ENCODE data around the gene AFAP1.

The AFAP1 gene

DNA sequence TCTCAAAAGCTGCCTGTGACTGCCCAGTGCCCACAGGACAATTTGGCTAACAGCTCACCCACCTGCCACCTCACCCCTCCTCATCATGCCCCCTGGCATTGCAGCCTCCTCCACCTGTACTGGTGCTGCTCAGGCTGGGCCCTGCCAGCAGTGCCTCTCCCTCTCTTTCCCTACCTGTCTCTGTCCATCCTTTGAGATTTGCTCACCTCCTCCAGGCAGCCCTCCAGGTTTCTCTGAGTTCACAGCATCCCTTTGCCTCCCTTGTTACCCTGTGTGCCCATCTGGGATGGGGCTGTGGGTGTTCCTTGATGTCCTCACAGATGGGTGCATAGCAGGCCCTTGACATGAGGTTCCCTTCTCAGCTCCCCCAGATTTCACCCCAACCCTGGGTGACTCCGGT lies 224.9 kb downstream of the AFAP1 start:
- H3K9me3 ChIP-seq (ENCODE audit: control insufficient read depth, insufficient read depth, low read depth, low read length) = no peaks in the 10 kb centered on the region
- H3K27ac ChIP-seq (ENCODE audit: extremely low read depth, low read depth, low read length) = no peak overlapping the region
- no peak for TF ChIP-seq ZNF558 (tag by site-specific recombination; IDR thresholded peaks at IDR 0.05)
- no peak for TF ChIP-seq ZNF585B (tag by site-specific recombination; IDR thresholded peaks at IDR 0.05)
- TF ChIP-seq ZNF112 (tag by site-specific recombination; IDR thresholded peaks at IDR 0.05) = no peak
- TF ChIP-seq ZNF248 (tag by site-specific recombination; IDR thresholded peaks at IDR 0.05) = no peak
- no peak for TF ChIP-seq KLF7 (tag by site-specific recombination; IDR thresholded peaks at IDR 0.05; ENCODE audit: borderline replicate concordance)
- TF ChIP-seq KLF9 (tag by site-specific recombination; IDR thresholded peaks at IDR 0.05; ENCODE audit: low read depth) = no peak
- no peak for TF ChIP-seq ZNF596 (tag by site-specific recombination; IDR thresholded peaks at IDR 0.05)
- TF ChIP-seq ZNF837 (tag by site-specific recombination; IDR thresholded peaks at IDR 0.05) = no peak
- TF ChIP-seq ZNF214 (tag by site-specific recombination; IDR thresholded peaks at IDR 0.05; ENCODE audit: borderline replicate concordance) = no peak
- TF ChIP-seq ZNF600 (tag by site-specific recombination; IDR thresholded peaks at IDR 0.05) = no peak
- no peaks in the 10 kb centered on the region for H3K4me1 ChIP-seq (ENCODE audit: control insufficient read depth, insufficient read depth, low read length)
- ChIA-PET CTCF (no interaction called here), POLR2A (no interaction called here)
- H3K36me3 ChIP-seq (ENCODE audit: control insufficient read depth in 2 of 2, insufficient read depth in 1 of 2, low read length in 2 of 2) = no peaks in the 10 kb centered on the region
- H3K4me3 ChIP-seq (ENCODE audit: low read depth, low read length) = no peak overlapping the region

DNA sequence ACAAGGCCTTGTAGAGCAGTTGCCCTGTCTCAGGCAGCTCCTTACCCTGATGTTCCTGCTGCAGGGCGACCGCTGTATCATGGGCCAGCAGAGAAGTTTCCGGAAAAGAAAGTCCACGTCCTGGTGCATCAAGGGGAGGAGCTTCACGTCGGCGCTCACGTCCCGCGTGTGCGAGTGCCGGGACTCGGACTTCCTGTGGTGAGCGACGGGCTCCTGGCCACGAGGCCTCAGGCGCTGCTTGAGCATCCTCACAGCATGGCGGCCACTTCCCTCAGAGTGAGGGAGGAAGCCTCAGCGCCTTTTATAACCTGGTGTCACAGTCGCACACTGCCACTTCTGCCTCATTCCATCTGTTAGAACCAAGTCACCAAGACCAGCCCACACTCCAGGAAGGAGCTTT lies 225.5 kb downstream of the AFAP1 start:
- no peaks in the 10 kb centered on the region for H3K9me3 ChIP-seq (ENCODE audit: control insufficient read depth, insufficient read depth, low read depth, low read length)
- H3K36me3 ChIP-seq (ENCODE audit: control insufficient read depth in 2 of 2, insufficient read depth in 1 of 2, low read length in 2 of 2) = no peaks in the 10 kb centered on the region
- H3K27ac ChIP-seq (ENCODE audit: extremely low read depth, low read depth, low read length) = no peak overlapping the region
- TF ChIP-seq, protein P1, sequence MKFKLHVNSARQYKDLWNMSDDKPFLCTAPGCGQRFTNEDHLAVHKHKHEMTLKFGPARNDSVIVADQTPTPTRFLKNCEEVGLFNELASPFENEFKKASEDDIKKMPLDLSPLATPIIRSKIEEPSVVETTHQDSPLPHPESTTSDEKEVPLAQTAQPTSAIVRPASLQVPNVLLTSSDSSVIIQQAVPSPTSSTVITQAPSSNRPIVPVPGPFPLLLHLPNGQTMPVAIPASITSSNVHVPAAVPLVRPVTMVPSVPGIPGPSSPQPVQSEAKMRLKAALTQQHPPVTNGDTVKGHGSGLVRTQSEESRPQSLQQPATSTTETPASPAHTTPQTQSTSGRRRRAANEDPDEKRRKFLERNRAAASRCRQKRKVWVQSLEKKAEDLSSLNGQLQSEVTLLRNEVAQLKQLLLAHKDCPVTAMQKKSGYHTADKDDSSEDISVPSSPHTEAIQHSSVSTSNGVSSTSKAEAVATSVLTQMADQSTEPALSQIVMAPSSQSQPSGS (tag by site-specific recombination; IDR thresholded peaks at IDR 0.05; ENCODE audit: low read depth) = no peak
- TF ChIP-seq ZEB2 (tag by site-specific recombination; IDR thresholded peaks at IDR 0.05) (no peak), ZNF174 (tag by site-specific recombination; IDR thresholded peaks at IDR 0.05) (no peak), KLF9 (tag by site-specific recombination; IDR thresholded peaks at IDR 0.05; ENCODE audit: low read depth) (no peak), SCRT1 (tag by site-specific recombination; IDR thresholded peaks at IDR 0.05; ENCODE audit: borderline replicate concordance) (no peak), ZFP37 (tag by site-specific recombination; IDR thresholded peaks at IDR 0.05) (no peak), ZNF19 (tag by site-specific recombination; IDR thresholded peaks at IDR 0.05; ENCODE audit: low read depth) (no peak), ZBTB17 (tag by site-specific recombination; IDR thresholded peaks at IDR 0.05) (no peak), ZNF311 (tag by site-specific recombination; IDR thresholded peaks at IDR 0.05; ENCODE audit: borderline replicate concordance) (no peak), ZNF121 (tag by site-specific recombination; IDR thresholded peaks at IDR 0.05) (no peak), ZNF561 (tag by site-specific recombination; IDR thresholded peaks at IDR 0.05; ENCODE audit: borderline replicate concordance) (no peak), IKZF3 (tag by site-specific recombination; IDR thresholded peaks at IDR 0.05) (no peak), KLF10 (tag by site-specific recombination; IDR thresholded peaks at IDR 0.05) (no peak), ZNF350 (tag by site-specific recombination; IDR thresholded peaks at IDR 0.05) (no peak), ZNF830 (tag by site-specific recombination; IDR thresholded peaks at IDR 0.05; ENCODE audit: low read depth) (no peak)
- TF ChIP-seq, protein P2, sequence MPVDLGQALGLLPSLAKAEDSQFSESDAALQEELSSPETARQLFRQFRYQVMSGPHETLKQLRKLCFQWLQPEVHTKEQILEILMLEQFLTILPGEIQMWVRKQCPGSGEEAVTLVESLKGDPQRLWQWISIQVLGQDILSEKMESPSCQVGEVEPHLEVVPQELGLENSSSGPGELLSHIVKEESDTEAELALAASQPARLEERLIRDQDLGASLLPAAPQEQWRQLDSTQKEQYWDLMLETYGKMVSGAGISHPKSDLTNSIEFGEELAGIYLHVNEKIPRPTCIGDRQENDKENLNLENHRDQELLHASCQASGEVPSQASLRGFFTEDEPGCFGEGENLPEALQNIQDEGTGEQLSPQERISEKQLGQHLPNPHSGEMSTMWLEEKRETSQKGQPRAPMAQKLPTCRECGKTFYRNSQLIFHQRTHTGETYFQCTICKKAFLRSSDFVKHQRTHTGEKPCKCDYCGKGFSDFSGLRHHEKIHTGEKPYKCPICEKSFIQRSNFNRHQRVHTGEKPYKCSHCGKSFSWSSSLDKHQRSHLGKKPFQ (tag by site-specific recombination; IDR thresholded peaks at IDR 0.05) = no peak
- H3K4me3 ChIP-seq (ENCODE audit: low read depth, low read length) = no peak overlapping the region
- ChIA-PET POLR2A (no interaction called here), CTCF (no interaction called here)
- no peaks in the 10 kb centered on the region for H3K4me1 ChIP-seq (ENCODE audit: control insufficient read depth, insufficient read depth, low read length)
